Measurements from ENCODE around the gene CPTP.

CPTP gene

GRCh38 chr1:1345860-1346500, 21.4 kb downstream of the CPTP start:
- H3K4me3 ChIP-seq (ENCODE audit: control insufficient read depth, low read depth, low read length), result no peak overlapping the region; the same call in 1 of the 2 replicates
- DNase-seq (ENCODE audit: low read depth), result no peak
- TF ChIP-seq, protein P1, sequence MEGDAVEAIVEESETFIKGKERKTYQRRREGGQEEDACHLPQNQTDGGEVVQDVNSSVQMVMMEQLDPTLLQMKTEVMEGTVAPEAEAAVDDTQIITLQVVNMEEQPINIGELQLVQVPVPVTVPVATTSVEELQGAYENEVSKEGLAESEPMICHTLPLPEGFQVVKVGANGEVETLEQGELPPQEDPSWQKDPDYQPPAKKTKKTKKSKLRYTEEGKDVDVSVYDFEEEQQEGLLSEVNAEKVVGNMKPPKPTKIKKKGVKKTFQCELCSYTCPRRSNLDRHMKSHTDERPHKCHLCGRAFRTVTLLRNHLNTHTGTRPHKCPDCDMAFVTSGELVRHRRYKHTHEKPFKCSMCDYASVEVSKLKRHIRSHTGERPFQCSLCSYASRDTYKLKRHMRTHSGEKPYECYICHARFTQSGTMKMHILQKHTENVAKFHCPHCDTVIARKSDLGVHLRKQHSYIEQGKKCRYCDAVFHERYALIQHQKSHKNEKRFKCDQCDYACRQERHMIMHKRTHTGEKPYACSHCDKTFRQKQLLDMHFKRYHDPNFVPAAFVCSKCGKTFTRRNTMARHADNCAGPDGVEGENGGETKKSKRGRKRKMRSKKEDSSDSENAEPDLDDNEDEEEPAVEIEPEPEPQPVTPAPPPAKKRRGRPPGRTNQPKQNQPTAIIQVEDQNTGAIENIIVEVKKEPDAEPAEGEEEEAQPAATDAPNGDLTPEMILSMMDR (IDR thresholded peaks at IDR 0.05; ENCODE audit: control insufficient read depth, insufficient read depth, low read depth, low read length, missing control alignments), result no peak

DNA sequence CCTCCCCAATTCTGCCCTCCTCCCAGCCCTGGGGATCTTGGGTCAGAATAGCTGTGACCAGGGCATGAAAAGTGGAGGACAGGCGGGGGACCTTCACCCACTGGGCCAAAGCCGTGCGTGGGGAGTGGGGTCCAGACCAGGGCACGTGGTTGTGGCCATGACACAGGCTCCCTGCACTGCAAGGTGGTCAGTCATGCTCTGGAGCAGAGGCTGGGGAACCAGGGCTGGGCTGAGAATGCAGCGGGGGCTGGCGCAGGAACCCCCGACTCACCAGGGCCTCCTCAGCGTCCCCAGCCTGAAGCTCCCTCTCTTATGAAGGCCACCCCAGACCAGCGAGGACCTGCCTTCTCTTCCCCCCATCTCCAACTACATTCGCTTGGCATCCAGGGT, 21.9 kb downstream of the CPTP start:
- DNase-seq (ENCODE audit: low read depth), result no peak
- TF ChIP-seq, protein P1 (IDR thresholded peaks at IDR 0.05; ENCODE audit: control insufficient read depth, insufficient read depth, low read depth, low read length, missing control alignments), result no peak
- H3K4me3 ChIP-seq (ENCODE audit: control insufficient read depth, low read depth, low read length), result no peak overlapping the region

GRCh38 chr1:1347026-1347595, 22.5 kb downstream of the CPTP start:
- TF ChIP-seq, protein P1 (IDR thresholded peaks at IDR 0.05; ENCODE audit: control insufficient read depth, insufficient read depth, low read depth, low read length, missing control alignments), result no peak
- DNase-seq (ENCODE audit: low read depth), result no peak
- peak overlapping the region; percentile 84 for H3K4me3 ChIP-seq (ENCODE audit: control insufficient read depth, low read depth, low read length)

GRCh38 chr1:1347663-1348419, 23.2 kb downstream of the CPTP start:
- DNase-seq (ENCODE audit: low read depth), result no peak
- TF ChIP-seq, protein P1 (IDR thresholded peaks at IDR 0.05; ENCODE audit: control insufficient read depth, insufficient read depth, low read depth, low read length, missing control alignments), result no peak
- peak overlapping the region; percentile 84 for H3K4me3 ChIP-seq (ENCODE audit: control insufficient read depth, low read depth, low read length)

DNA sequence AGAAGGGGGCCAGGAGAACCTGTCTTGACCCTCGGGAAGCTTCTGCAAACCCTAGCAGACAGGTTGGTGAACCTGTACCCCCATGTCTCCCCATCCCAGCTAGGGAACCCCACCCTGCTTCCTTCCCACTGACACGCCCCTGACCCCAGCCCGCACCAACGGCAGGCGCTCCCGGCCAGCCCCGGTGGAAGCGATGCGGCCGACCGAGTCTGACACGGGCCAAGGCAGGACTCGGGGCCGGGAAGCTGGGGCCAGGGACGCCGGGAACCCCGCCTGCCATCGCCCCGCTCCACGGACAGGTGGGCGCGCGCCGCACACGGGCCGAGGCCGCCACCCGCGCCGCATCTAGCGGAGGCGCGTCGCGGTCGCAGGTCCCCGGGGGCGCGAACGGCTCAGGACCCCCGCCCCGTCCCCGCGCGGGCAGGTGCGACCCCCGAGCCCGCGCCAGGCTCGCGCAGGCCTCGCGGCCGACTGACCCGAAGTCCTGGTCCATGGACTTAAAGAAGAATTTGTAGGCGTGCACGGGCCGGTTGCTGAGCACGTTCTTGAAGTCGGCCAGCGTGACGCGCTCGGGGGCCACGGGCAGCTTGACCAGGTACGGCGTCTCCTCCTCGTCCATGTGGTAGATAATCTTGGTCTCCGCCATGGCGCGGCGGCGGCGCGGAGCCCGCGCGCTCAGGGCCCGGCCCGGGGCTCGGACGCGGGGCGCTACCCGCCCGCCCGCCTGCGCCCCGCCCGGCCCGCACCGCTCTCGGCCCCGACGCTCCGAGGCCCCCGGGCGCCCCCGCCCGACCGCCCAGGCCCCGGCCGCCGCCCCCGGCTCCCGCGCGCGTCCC, 24.0 kb downstream of the CPTP start:
- TF ChIP-seq, protein P1 (IDR thresholded peaks at IDR 0.05; ENCODE audit: control insufficient read depth, insufficient read depth, low read depth, low read length, missing control alignments), result no peak
- no peak for DNase-seq (ENCODE audit: low read depth)
- H3K4me3 ChIP-seq (ENCODE audit: control insufficient read depth, low read depth, low read length), result peak overlapping the region; percentile 84
